ENCODE measurements around the gene CELA2B. TPM values are rescaled to one million over a fixed set of nuclear protein-coding genes. Genes with fewer than 3 reads are reported as not detected.
A peak's percentile ranks its signal among the peaks of the same experiment; 100 is the strongest.

Gene CELA2B
- total RNA-seq, 2 experiments from 2014 or later: not detected

GRCh38 chr1:15525050-15526020, 49.4 kb downstream of the CELA2B start:
- H3K4me1 Mint-ChIP-seq (ENCODE audit: low read depth): peaks cover 45% of the 10 kb centered on the region
- DNase-seq (peak; percentile 100), ATAC-seq (peak; percentile 4)
- no peaks in the 10 kb centered on the region for H3K27me3 Mint-ChIP-seq
- POLR2A ChIA-PET: interaction anchor here (0.6 to 1.4 kb wide), 3 partner anchors 16 to 309 kb away, joined by 3 read pairs; no protein-coding TSS in a partner anchor
- H3K36me3 Mint-ChIP-seq (ENCODE audit: low read depth): peaks cover 1% of the 10 kb centered on the region
- intact Hi-C loops (cut with micrococcal nuclease): loop anchor here (5.0 kb wide), 1 partner anchor 92 kb away; the partner anchor contains the start of gene DDI2
- peak overlapping the region; percentile 98 for H3K27ac Mint-ChIP-seq
- CTCF ChIA-PET: no interaction called here
- H3K4me3 Mint-ChIP-seq: peak overlapping the region; percentile 79
- H3K9me3 Mint-ChIP-seq: no peaks in the 10 kb centered on the region
- TF ChIP-seq, protein P1, sequence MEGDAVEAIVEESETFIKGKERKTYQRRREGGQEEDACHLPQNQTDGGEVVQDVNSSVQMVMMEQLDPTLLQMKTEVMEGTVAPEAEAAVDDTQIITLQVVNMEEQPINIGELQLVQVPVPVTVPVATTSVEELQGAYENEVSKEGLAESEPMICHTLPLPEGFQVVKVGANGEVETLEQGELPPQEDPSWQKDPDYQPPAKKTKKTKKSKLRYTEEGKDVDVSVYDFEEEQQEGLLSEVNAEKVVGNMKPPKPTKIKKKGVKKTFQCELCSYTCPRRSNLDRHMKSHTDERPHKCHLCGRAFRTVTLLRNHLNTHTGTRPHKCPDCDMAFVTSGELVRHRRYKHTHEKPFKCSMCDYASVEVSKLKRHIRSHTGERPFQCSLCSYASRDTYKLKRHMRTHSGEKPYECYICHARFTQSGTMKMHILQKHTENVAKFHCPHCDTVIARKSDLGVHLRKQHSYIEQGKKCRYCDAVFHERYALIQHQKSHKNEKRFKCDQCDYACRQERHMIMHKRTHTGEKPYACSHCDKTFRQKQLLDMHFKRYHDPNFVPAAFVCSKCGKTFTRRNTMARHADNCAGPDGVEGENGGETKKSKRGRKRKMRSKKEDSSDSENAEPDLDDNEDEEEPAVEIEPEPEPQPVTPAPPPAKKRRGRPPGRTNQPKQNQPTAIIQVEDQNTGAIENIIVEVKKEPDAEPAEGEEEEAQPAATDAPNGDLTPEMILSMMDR (IDR thresholded peaks at IDR 0.05): no peak

DNA sequence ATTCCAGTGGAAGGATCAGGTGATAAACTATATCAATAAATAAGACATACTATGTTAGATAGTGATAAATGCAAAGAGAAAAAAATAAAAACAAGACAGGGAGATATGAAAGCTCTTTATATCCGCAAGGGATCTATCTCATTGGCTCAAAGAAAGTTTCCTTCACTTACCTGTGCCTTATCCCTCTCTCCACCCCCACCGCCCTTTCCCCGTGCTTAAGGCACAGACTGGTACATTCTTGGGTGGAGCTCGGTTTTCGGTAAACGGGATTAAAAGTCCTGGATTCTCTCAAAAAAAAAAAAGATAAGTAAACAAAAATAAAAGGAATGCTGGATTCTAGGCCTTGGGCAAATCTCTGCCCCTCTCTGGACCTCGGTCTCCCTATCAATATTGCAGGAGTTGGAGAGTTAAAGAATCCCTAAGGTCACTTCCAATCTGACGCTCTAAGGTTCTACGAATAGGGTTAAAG, 50.2 kb downstream of the CELA2B start:
- intact Hi-C loops (cut with micrococcal nuclease): loop anchor here (5.0 kb wide), 1 partner anchor 91 kb away; the partner anchor contains the start of gene DDI2
- CTCF ChIA-PET: interaction anchor here (1.7 kb wide), 1 partner anchor 215 kb away, joined by 4 read pairs; no protein-coding TSS in a partner anchor
- no peaks in the 10 kb centered on the region for H3K27me3 Mint-ChIP-seq
- TF ChIP-seq, protein P1 (IDR thresholded peaks at IDR 0.05): no peak
- H3K4me1 Mint-ChIP-seq (ENCODE audit: low read depth): peaks cover 47% of the 10 kb centered on the region
- no peak for ATAC-seq
- DNase-seq: peak; percentile 48
- H3K27ac Mint-ChIP-seq: peak overlapping the region; percentile 98
- H3K4me3 Mint-ChIP-seq: peak overlapping the region; percentile 79
- POLR2A ChIA-PET: interaction anchor here (0.6 to 1.4 kb wide), 3 partner anchors 15 to 308 kb away, joined by 3 read pairs; no protein-coding TSS in a partner anchor
- no peaks in the 10 kb centered on the region for H3K9me3 Mint-ChIP-seq
- peaks cover 3% of the 10 kb centered on the region for H3K36me3 Mint-ChIP-seq (ENCODE audit: low read depth)

- intact Hi-C loops (cut with micrococcal nuclease): loop anchor here (5.0 kb wide), 1 partner anchor 91 kb away; the partner anchor contains the start of gene DDI2
- peaks cover 46% of the 10 kb centered on the region for H3K4me1 Mint-ChIP-seq (ENCODE audit: low read depth)
- H3K27ac Mint-ChIP-seq: peak within 1 kb of the TSS; percentile 98
- CTCF ChIA-PET: interaction anchor here (1.7 kb wide), 2 partner anchors 12 to 214 kb away, joined by 4 read pairs; no protein-coding TSS in a partner anchor
- TF ChIP-seq, protein P1 (IDR thresholded peaks at IDR 0.05): no peak
- no peaks in the 10 kb centered on the region for H3K27me3 Mint-ChIP-seq
- H3K4me3 Mint-ChIP-seq: peak within 1 kb of the TSS; percentile 79
- POLR2A ChIA-PET: interaction anchor here (0.9 to 2.4 kb wide), 5 partner anchors 15 to 307 kb away, joined by 3 to 7 read pairs (median 4); partner anchors contain the start of gene DDI2
- H3K36me3 Mint-ChIP-seq (ENCODE audit: low read depth): peaks cover 3% of the 10 kb centered on the region
- DNase-seq (peak; percentile 98), ATAC-seq (peak; percentile 43)
- H3K9me3 Mint-ChIP-seq: no peaks in the 10 kb centered on the region
These were observed 50.8 kb downstream of the CELA2B start, which contains the start of gene DNAJC16 for GRCh38 chr1:15526490-15527339. Gene DNAJC16, plus strand, starts transcription at chr1:15526848. Its CDS starts 2,258 bp downstream, at chr1:15529106.

- Mint-ChIP-seq H3K27ac (no peak overlapping the region), H3K36me3 (ENCODE audit: low read depth) (peaks cover 3% of the 10 kb centered on the region), H3K27me3 (no peaks in the 10 kb centered on the region), H3K4me1 (ENCODE audit: low read depth) (peaks cover 31% of the 10 kb centered on the region), H3K9me3 (no peaks in the 10 kb centered on the region), H3K4me3 (no peak overlapping the region)
- DNase-seq: no peak
- TF ChIP-seq, protein P1 (IDR thresholded peaks at IDR 0.05): no peak
- intact Hi-C loops (cut with micrococcal nuclease): no loop called here
- ChIA-PET CTCF (no interaction called here), POLR2A (interaction anchor here (0.6 kb wide), 1 partner anchor 841 kb away, joined by 3 read pairs; no protein-coding TSS in a partner anchor)
- no peak for ATAC-seq
These were observed 55.1 kb downstream of the CELA2B start for GRCh38 chr1:15531003-15531402.
